HepG2 (cell line): ENCODE measurements around the gene RNASE11. TPM values are rescaled to one million over a fixed set of nuclear protein-coding genes. Genes with fewer than 3 reads are reported as not detected.

ENCODE experiments used
- CHD4 ChIP-seq: fragments of 200-600 bp; sonication (generic); IDR thresholded peaks from 2 replicates; pipeline ENCODE4 v1.7.0; 2017; ENCODE audit warnings: mild to moderate bottlenecking, low read length, borderline replicate concordance
- HNRNPLL ChIP-seq: fragments of 200-400 bp; formaldehyde crosslinking; IDR thresholded peaks from 2 replicates; pipeline ENCODE4 v1.6.1; 2017; ENCODE audit warnings: mild to moderate bottlenecking, low read depth, low read length; ENCODE audit not compliant: poor library complexity, severe bottlenecking
- IRF2 ChIP-seq: IDR thresholded peaks from 2 replicates; pipeline ENCODE4 v1.6.1; 2018; ENCODE audit warnings: missing genetic modification reagents, missing compliant biosample characterization
- JARID2 ChIP-seq: sonication (generic); formaldehyde crosslinking; IDR thresholded peaks from 2 replicates; pipeline ENCODE4 v1.8.1; 2023; ENCODE audit warnings: missing genetic modification reagents, inconsistent platforms; ENCODE audit not compliant: insufficient replicate concordance
- MIXL1 ChIP-seq: IDR thresholded peaks from 2 replicates; pipeline ENCODE4 v1.6.1; 2016
- NR2F6 ChIP-seq, 2 experiments: IDR thresholded peaks; 2 replicates each; pipeline ENCODE4 v1.6.1; 2016; ENCODE audit warnings: antibody characterized with exemption in 1 of 2, mild to moderate bottlenecking in 1 of 2
- PPARG ChIP-seq: conservative IDR thresholded peaks from 2 replicates; pipeline ENCODE4 v1.6.1; 2016; ENCODE audit warnings: missing biosample characterization, missing genetic modification reagents
- RBAK ChIP-seq: sonication (generic); formaldehyde crosslinking; IDR thresholded peaks from 2 replicates; pipeline ENCODE4 v1.5.1; 2020; ENCODE audit warnings: mild to moderate bottlenecking, missing genetic modification reagents
- SAP130 ChIP-seq: IDR thresholded peaks from 2 replicates; pipeline ENCODE4 v1.6.1; 2016; ENCODE audit warnings: low read depth
- SOX5 ChIP-seq: IDR thresholded peaks from 2 replicates; pipeline ENCODE4 v1.6.1; 2016; ENCODE audit warnings: borderline replicate concordance
- ZNF12 ChIP-seq: sonication (generic); formaldehyde crosslinking; IDR thresholded peaks from 2 replicates; pipeline ENCODE4 v1.5.0; 2020; ENCODE audit warnings: missing genetic modification reagents
- ZNF207 ChIP-seq: fragments of 450-650 bp; IDR thresholded peaks from 2 replicates; pipeline ENCODE4 v1.6.1; 2016; ENCODE audit warnings: antibody characterized with exemption, borderline replicate concordance
- ZNF317 ChIP-seq: sonication (generic); formaldehyde crosslinking; IDR thresholded peaks from 2 replicates; pipeline ENCODE4 v1.5.0; 2020; ENCODE audit warnings: mild to moderate bottlenecking, missing genetic modification reagents
- ZNF441 ChIP-seq: sonication (generic); formaldehyde crosslinking; IDR thresholded peaks from 2 replicates; pipeline ENCODE4 v1.7.0; 2021; ENCODE audit warnings: missing genetic modification reagents, borderline replicate concordance
- ZNF556 ChIP-seq: sonication (generic); formaldehyde crosslinking; IDR thresholded peaks from 2 replicates; pipeline ENCODE4 v1.4.0; 2020; ENCODE audit warnings: mild to moderate bottlenecking, missing genetic modification reagents, borderline replicate concordance
- polyA plus RNA-seq, 8 experiments: library from polyadenylated mRNA; depleted of rRNA in 3 of 8; stranded (reverse) in 7 of 8; unstranded in 1 of 8; fragments of >200 nt; fragmentation: Illumina TruSeq in 4 of 8; extraction: Trizol in 4 of 8; gene quantifications; 2 replicates each; pipeline versions ENCODE4 v1.2.1 to v1.2.3, GENCODE V29; 2011 to 2016; ENCODE audit warnings: low read depth in 4 of 8, missing spikeins in 1 of 8, mixed read lengths in 1 of 8; ENCODE audit not compliant: insufficient read depth in 1 of 8
- total RNA-seq, 5 experiments: library from RNA; depleted of rRNA; stranded (reverse); fragments of >200 nt; fragmentation: Illumina TruSeq; extraction: Trizol; gene quantifications; 2 replicates each; pipeline ENCODE4 v1.2.3, GENCODE V29; 2016; ENCODE audit warnings: low read depth in 1 of 5
- TF ChIP-seq, protein P1 (sequence below): sonication (generic); formaldehyde crosslinking; IDR thresholded peaks from 2 replicates; pipeline ENCODE4 v1.9.0; 2022; ENCODE audit warnings: missing genetic modification reagents, mild to moderate bottlenecking, borderline replicate concordance
- TF ChIP-seq, protein P2 (sequence below): sonication (generic); formaldehyde crosslinking; IDR thresholded peaks from 2 replicates; pipeline ENCODE4 v1.4.0; 2020; ENCODE audit warnings: low read depth, mild to moderate bottlenecking, missing genetic modification reagents
- TF ChIP-seq, protein P3 (sequence below): sonication (generic); formaldehyde crosslinking; IDR thresholded peaks from 2 replicates; pipeline ENCODE4 v1.8.0; 2022; ENCODE audit warnings: mild to moderate bottlenecking, missing genetic modification reagents, borderline replicate concordance
- TF ChIP-seq, protein P4 (sequence below): sonication (generic); formaldehyde crosslinking; IDR thresholded peaks from 2 replicates; pipeline ENCODE4 v1.8.1; 2022; ENCODE audit warnings: low read depth, mild to moderate bottlenecking, missing genetic modification reagents
- TF ChIP-seq, protein P5 (sequence below): IDR thresholded peaks from 2 replicates; pipeline ENCODE4 v1.6.1; 2016; ENCODE audit warnings: low read depth

RNASE11 gene
- total and polyA plus RNA-seq, 2 of the 13 experiments (the other 11 are each of a cell fraction or from before 2014, with no cell fraction given) = not detected

DNA sequence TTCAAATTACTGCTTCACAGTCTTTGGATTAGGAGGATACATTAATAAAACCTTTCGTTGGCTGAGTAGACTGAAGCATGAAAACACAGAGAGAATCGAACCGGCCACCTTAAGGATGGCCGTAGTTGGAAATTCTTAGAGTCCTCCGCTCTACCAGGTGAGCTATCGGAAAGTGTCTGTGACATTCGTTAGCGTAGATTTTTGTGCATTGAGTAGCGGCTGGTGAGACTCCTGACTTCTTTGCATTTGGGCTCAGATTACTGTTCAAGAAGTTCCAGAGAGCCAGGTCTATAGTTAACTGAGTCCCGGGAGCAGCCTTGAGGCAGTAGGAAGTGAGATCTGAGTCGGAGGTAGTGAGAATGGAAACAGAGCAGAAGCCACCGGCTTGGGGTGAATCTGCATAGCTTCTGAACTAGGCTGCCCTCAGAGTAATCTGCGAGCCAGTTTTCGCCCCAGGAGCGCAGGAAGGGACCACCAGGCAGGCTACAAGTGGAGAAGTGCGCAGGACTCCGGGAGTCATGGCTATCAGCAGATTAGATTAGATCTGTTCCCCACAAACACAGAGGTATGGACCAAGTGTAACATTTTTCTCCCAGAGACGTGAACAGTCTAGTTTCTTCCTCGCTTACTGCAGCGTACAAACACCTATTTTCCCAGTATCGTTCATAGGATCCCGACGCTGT, 42.7 kb upstream of the RNASE11 start (continued):
- TF ChIP-seq PPARG (CRISPR knock-in tag) (peak; percentile 61; the same call in 1 of the 2 replicates), ZNF441 (CRISPR knock-in tag) (peak; percentile 71), IRF2 (CRISPR knock-in tag) (peak; percentile 59), RBAK (no peak), MIXL1 (0 out of 2 replicates have a peak, but pooled peaks have one; percentile 31), SOX5 (CRISPR knock-in tag) (peak; percentile 19; the same call in 1 of the 2 replicates), ZNF556 (CRISPR knock-in tag) (peak; percentile 47; the same call in 1 of the 2 replicates), ZNF317 (CRISPR knock-in tag) (peak; percentile 79), CHD4 (no peak), ZNF207 (no peak), NR2F6 (IDR thresholded peaks at IDR 0.05) (0 out of 2 replicates have a peak, but pooled peaks have one; percentile 22), NR2F6 (CRISPR knock-in tag; IDR thresholded peaks at IDR 0.05) (no peak; the same call in 1 of the 2 replicates), JARID2 (CRISPR knock-in tag) (no peak), SAP130 (CRISPR knock-in tag) (peak; percentile 45; the same call in 1 of the 2 replicates), ZNF12 (CRISPR knock-in tag) (0 out of 2 replicates have a peak, but pooled peaks have one; percentile 24), HNRNPLL (peak; percentile 44)
- TF ChIP-seq, protein P1, sequence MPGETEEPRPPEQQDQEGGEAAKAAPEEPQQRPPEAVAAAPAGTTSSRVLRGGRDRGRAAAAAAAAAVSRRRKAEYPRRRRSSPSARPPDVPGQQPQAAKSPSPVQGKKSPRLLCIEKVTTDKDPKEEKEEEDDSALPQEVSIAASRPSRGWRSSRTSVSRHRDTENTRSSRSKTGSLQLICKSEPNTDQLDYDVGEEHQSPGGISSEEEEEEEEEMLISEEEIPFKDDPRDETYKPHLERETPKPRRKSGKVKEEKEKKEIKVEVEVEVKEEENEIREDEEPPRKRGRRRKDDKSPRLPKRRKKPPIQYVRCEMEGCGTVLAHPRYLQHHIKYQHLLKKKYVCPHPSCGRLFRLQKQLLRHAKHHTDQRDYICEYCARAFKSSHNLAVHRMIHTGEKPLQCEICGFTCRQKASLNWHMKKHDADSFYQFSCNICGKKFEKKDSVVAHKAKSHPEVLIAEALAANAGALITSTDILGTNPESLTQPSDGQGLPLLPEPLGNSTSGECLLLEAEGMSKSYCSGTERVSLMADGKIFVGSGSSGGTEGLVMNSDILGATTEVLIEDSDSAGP (CRISPR knock-in tag) = peak; percentile 58; the same call in 1 of the 2 replicates
- TF ChIP-seq, protein P2, sequence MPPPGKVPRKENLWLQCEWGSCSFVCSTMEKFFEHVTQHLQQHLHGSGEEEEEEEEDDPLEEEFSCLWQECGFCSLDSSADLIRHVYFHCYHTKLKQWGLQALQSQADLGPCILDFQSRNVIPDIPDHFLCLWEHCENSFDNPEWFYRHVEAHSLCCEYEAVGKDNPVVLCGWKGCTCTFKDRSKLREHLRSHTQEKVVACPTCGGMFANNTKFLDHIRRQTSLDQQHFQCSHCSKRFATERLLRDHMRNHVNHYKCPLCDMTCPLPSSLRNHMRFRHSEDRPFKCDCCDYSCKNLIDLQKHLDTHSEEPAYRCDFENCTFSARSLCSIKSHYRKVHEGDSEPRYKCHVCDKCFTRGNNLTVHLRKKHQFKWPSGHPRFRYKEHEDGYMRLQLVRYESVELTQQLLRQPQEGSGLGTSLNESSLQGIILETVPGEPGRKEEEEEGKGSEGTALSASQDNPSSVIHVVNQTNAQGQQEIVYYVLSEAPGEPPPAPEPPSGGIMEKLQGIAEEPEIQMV (CRISPR knock-in tag) = 0 out of 2 replicates have a peak, but pooled peaks have one; percentile 53
- TF ChIP-seq, protein P3, sequence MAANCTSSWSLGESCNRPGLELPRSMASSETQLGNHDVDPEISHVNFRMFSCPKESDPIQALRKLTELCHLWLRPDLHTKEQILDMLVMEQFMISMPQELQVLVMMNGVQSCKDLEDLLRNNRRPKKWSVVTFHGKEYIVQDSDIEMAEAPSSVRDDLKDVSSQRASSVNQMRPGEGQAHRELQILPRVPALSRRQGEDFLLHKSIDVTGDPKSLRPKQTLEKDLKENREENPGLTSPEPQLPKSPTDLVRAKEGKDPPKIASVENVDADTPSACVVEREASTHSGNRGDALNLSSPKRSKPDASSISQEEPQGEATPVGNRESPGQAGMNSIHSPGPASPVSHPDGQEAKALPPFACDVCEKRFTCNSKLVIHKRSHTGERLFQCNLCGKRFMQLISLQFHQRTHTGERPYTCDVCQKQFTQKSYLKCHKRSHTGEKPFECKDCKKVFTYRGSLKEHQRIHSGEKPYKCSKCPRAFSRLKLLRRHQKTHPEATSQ (CRISPR knock-in tag) = 0 out of 2 replicates have a peak, but pooled peaks have one; percentile 30
- TF ChIP-seq, protein P4, sequence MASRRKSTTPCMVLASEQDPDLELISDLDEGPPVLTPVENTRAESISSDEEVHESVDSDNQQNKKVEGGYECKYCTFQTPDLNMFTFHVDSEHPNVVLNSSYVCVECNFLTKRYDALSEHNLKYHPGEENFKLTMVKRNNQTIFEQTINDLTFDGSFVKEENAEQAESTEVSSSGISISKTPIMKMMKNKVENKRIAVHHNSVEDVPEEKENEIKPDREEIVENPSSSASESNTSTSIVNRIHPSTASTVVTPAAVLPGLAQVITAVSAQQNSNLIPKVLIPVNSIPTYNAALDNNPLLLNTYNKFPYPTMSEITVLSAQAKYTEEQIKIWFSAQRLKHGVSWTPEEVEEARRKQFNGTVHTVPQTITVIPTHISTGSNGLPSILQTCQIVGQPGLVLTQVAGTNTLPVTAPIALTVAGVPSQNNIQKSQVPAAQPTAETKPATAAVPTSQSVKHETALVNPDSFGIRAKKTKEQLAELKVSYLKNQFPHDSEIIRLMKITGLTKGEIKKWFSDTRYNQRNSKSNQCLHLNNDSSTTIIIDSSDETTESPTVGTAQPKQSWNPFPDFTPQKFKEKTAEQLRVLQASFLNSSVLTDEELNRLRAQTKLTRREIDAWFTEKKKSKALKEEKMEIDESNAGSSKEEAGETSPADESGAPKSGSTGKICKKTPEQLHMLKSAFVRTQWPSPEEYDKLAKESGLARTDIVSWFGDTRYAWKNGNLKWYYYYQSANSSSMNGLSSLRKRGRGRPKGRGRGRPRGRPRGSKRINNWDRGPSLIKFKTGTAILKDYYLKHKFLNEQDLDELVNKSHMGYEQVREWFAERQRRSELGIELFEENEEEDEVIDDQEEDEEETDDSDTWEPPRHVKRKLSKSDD (CRISPR knock-in tag) = 0 out of 2 replicates have a peak, but pooled peaks have one; percentile 63
- TF ChIP-seq, protein P5, sequence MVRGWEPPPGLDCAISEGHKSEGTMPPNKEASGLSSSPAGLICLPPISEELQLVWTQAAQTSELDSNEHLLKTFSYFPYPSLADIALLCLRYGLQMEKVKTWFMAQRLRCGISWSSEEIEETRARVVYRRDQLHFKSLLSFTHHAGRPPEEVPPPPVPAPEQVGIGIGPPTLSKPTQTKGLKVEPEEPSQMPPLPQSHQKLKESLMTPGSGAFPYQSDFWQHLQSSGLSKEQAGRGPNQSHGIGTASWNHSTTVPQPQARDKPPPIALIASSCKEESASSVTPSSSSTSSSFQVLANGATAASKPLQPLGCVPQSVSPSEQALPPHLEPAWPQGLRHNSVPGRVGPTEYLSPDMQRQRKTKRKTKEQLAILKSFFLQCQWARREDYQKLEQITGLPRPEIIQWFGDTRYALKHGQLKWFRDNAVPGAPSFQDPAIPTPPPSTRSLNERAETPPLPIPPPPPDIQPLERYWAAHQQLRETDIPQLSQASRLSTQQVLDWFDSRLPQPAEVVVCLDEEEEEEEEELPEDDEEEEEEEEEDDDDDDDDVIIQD = 0 out of 2 replicates have a peak, but pooled peaks have one; percentile 20
